OCI-LY7 (cell line): ENCODE data around the gene LSAMP. TPM values are rescaled to one million over a fixed set of nuclear protein-coding genes. Genes with fewer than 3 reads are reported as not detected.

Experiments
- BruUV-seq: library from RNA; stranded (reverse); fragments of 400-500 nt; replicated peaks from 2 replicates; lab custom pipeline; 2021; lab: Mats Ljungman, UMichigan
- CTCF ChIA-PET: fragments of 300-600 bp; sonication (Branson Sonifier 250); formaldehyde crosslinking; loops from one replicate; lab custom pipeline; 2022; ENCODE audit warnings: antibody characterized with exemption; ENCODE audit not compliant: unreplicated experiment; lab: Charles Lee
- POLR2A ChIA-PET: fragments of 300-600 bp; sonication (Branson Sonifier 250); formaldehyde crosslinking; loops from one replicate; lab custom pipeline; 2022; ENCODE audit warnings: antibody characterized with exemption; lab: Charles Lee
- DNase-seq: peaks from one replicate; pipeline ENCODE4 v3.0.0-alpha.2; 2015; ENCODE audit warnings: low spot score
- H2AFZ ChIP-seq: fragments of 200-600 bp; sonication (generic), shearing (Covaris generic); 2 replicates; pipeline ENCODE4 v1.6.1; 2014; ENCODE audit warnings: mild to moderate bottlenecking, antibody characterized with exemption, low read length, moderate library complexity
- H3K27ac ChIP-seq: fragments of 200-600 bp; sonication (generic); 2 replicates; pipeline ENCODE4 v1.5.1; 2014; ENCODE audit warnings: mixed run types, low read depth, mild to moderate bottlenecking, moderate library complexity, low read length, inconsistent platforms; ENCODE audit not compliant: poor library complexity, severe bottlenecking
- H3K36me3 ChIP-seq: fragments of 200-600 bp; sonication (generic); 2 replicates; pipeline ENCODE4 v1.6.1; 2014; ENCODE audit warnings: mild to moderate bottlenecking, antibody characterized with exemption, low read length, moderate library complexity, mixed read lengths; ENCODE audit not compliant: insufficient read depth
- H3K4me1 ChIP-seq: fragments of 200-600 bp; sonication (generic); 2 replicates; pipeline ENCODE4 v1.5.1; 2014; ENCODE audit warnings: mild to moderate bottlenecking, low read length; ENCODE audit not compliant: insufficient read depth, poor library complexity, severe bottlenecking
- H3K4me2 ChIP-seq: fragments of 200-600 bp; sonication (generic); 2 replicates; pipeline ENCODE4 v1.6.1; 2014; ENCODE audit warnings: mild to moderate bottlenecking, low read length
- H3K4me3 ChIP-seq: fragments of 200-600 bp; sonication (generic); 2 replicates; pipeline ENCODE4 v1.5.1; 2014; ENCODE audit warnings: mild to moderate bottlenecking, low read depth, low read length; ENCODE audit not compliant: poor library complexity, severe bottlenecking
- H3K79me2 ChIP-seq: fragments of 200-600 bp; sonication (generic); 2 replicates; pipeline ENCODE4 v1.6.1; 2016; ENCODE audit warnings: low read depth, mild to moderate bottlenecking, low read length, moderate library complexity, mixed read lengths; ENCODE audit not compliant: insufficient read depth
- H3K9me2 ChIP-seq: fragments of 200-600 bp; sonication (generic); 2 replicates; pipeline ENCODE4 v1.6.1; 2016; ENCODE audit warnings: mild to moderate bottlenecking, low read length, mixed read lengths; ENCODE audit not compliant: insufficient read depth
- H3K9me3 ChIP-seq: fragments of 200-600 bp; sonication (generic); 2 replicates; pipeline ENCODE4 v1.6.1; 2014; ENCODE audit warnings: mild to moderate bottlenecking, mixed run types, low read length, mixed read lengths
- H4K20me1 ChIP-seq: fragments of 200-600 bp; sonication (generic); 2 replicates; pipeline ENCODE4 v1.6.1; 2014; ENCODE audit warnings: mild to moderate bottlenecking, antibody characterized with exemption, low read length, moderate library complexity, mixed read lengths; ENCODE audit not compliant: insufficient read depth
- EZH2phosphoT487 ChIP-seq: fragments of 200-600 bp; sonication (generic); IDR thresholded peaks from 2 replicates; pipeline ENCODE4 v1.6.1; 2018; ENCODE audit warnings: low read depth, borderline replicate concordance, mild to moderate bottlenecking, mixed run types, antibody characterized with exemption, low read length, moderate library complexity, mixed read lengths
- intact Hi-C: fragments of 100-400 bp; cut with micrococcal nuclease; formaldehyde crosslinking; loops from one replicate; pipeline ENCODE4 v1.10.0; 2022; ENCODE audit not compliant: unreplicated experiment
- total RNA-seq, 2 experiments: library from RNA; depleted of rRNA in 1 of 2; stranded (reverse); fragments of >200 nt in 1 of 2; shearing (Covaris generic) in 1 of 2; gene quantifications; 2 replicates each; pipeline ENCODE4 v1.2.3, GENCODE V29; 2014 to 2022
- TF ChIP-seq, protein P1 (sequence below): fragments of 200-600 bp; sonication (generic); conservative IDR thresholded peaks from 2 replicates; pipeline ENCODE4 v1.5.1; 2014; ENCODE audit warnings: mild to moderate bottlenecking, antibody characterized with exemption, low read length, moderate library complexity, mixed read lengths

Gene LSAMP
- total RNA-seq, 2 experiments from 2014 or later, result 1.4 TPM; not detected in 1

DNA sequence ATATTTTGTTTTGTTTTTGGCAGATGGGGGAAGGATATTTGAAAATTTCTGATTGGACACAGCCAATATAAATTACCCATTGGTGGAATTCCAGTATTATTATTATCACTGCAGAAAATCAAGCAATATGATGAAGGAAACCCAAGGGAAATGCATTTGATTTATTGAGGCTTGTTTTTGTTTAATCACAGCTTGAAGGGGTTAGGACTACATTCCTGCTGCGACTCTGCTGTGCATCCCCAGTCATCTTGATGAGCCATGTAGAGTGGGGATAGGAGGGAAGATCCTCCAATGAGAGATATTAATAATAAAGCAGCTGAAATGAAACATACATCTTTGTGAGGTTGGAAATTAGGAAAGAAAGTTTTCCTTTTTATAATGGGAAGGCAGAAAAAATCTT lies 613.4 kb downstream of the LSAMP start:
- CTCF ChIA-PET, result no interaction called here

DNA sequence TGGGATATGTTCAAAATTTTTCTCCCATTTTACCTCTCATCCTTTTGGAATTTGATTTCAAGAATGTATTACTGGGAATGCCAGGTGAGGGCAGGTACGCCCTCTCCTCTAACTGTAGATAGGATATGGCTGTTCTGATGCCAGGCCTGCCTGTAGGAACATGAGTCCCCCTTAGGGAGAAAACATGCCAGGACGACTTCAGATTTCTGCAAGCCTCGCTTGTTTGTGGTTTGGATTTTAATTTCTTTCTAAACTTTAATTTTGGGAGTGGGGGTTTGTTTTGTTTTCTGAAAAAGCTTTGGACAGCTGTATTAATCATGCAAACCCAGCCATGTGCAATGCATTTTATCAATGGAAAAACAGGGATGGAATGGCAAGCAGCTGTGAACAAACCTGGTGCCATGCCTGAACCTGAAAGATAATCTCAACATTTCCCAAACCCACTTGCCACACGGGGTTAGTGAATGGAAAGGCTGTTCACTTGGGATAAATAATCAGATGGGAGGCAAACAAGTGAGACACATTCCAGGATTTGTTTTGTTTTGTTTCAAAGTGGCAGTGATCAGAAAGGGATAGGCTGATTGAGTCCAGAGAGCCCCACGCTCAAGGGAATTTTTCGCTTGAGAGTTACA lies 614.4 kb downstream of the LSAMP start:
- BruUV-seq, result no TSS peak
- Histone ChIP-seq H3K27ac (no peak overlapping the region), H3K4me1 (no peaks in the 10 kb centered on the region), H3K9me2 (no peaks in the 10 kb centered on the region), H3K79me2 (no peaks in the 10 kb centered on the region), H2AFZ (no peak overlapping the region), H4K20me1 (no peaks in the 10 kb centered on the region), H3K9me3 (no peaks in the 10 kb centered on the region), H3K36me3 (no peaks in the 10 kb centered on the region), H3K4me2 (no peak overlapping the region), H3K4me3 (no peak overlapping the region)
- TF ChIP-seq EZH2phosphoT487, result no peak
- TF ChIP-seq, protein P1, sequence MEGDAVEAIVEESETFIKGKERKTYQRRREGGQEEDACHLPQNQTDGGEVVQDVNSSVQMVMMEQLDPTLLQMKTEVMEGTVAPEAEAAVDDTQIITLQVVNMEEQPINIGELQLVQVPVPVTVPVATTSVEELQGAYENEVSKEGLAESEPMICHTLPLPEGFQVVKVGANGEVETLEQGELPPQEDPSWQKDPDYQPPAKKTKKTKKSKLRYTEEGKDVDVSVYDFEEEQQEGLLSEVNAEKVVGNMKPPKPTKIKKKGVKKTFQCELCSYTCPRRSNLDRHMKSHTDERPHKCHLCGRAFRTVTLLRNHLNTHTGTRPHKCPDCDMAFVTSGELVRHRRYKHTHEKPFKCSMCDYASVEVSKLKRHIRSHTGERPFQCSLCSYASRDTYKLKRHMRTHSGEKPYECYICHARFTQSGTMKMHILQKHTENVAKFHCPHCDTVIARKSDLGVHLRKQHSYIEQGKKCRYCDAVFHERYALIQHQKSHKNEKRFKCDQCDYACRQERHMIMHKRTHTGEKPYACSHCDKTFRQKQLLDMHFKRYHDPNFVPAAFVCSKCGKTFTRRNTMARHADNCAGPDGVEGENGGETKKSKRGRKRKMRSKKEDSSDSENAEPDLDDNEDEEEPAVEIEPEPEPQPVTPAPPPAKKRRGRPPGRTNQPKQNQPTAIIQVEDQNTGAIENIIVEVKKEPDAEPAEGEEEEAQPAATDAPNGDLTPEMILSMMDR, result no peak
- intact Hi-C loops, result no loop called here
- CTCF ChIA-PET, result no interaction called here
- POLR2A ChIA-PET, result interaction anchor here (0.6 kb wide), 1 partner anchor 272 kb away, joined by 4 read pairs; no protein-coding TSS in a partner anchor
- no peak for DNase-seq

More for the DNA sequence above, 613.4 kb downstream of the LSAMP start:
- Histone ChIP-seq H3K36me3 (no peaks in the 10 kb centered on the region), H3K9me3 (no peaks in the 10 kb centered on the region), H3K27ac (no peak overlapping the region), H2AFZ (no peak overlapping the region), H4K20me1 (no peaks in the 10 kb centered on the region), H3K4me3 (no peak overlapping the region), H3K9me2 (no peaks in the 10 kb centered on the region), H3K79me2 (no peaks in the 10 kb centered on the region), H3K4me2 (no peak overlapping the region), H3K4me1 (no peaks in the 10 kb centered on the region)
- POLR2A ChIA-PET, result no interaction called here
- no peak for DNase-seq
- TF ChIP-seq, protein P1, result no peak
- no peak for TF ChIP-seq EZH2phosphoT487
- intact Hi-C loops, result no loop called here
- BruUV-seq, result no TSS peak

DNA sequence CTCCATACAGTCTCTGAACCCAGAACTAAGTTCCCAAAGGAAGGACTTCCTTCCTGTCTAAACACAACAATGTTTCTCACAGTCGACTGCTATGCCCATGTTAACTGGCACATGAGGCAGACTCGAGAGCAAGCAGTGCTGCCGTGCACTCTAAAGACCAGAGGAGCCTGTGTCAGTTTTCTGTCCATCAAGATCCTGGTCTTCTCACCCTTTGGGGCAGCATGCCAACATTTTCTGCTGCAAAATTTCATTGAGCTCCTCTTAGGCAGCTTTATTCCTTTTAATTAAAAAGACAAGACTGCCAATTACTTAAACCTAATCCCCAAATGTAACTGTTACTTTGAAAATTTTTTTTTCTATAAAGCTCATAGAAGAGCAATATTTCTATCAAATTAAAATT lies 616.9 kb downstream of the LSAMP start:
- Histone ChIP-seq H2AFZ (no peak overlapping the region), H3K9me2 (no peaks in the 10 kb centered on the region), H3K4me3 (no peak overlapping the region), H4K20me1 (no peaks in the 10 kb centered on the region), H3K4me1 (no peaks in the 10 kb centered on the region), H3K36me3 (no peaks in the 10 kb centered on the region), H3K4me2 (no peak overlapping the region), H3K9me3 (no peaks in the 10 kb centered on the region), H3K27ac (no peak overlapping the region), H3K79me2 (no peaks in the 10 kb centered on the region)
- POLR2A ChIA-PET, result no interaction called here
- CTCF ChIA-PET, result no interaction called here
- intact Hi-C loops, result no loop called here
- BruUV-seq, result no TSS peak
- no peak for DNase-seq
- TF ChIP-seq, protein P1, result no peak
- TF ChIP-seq EZH2phosphoT487, result no peak
